GM18520 (cell line): ENCODE results near the gene ST14.

Source experiments
- ATAC-seq: cut with Tn5 transposase; IDR thresholded peaks from one replicate; pipeline ENCODE4 v1.9.1; 2021; ENCODE audit not compliant: unreplicated experiment

ST14 gene

GRCh38 chr11:130206141-130206540 lies 46.6 kb downstream of the ST14 start:
- ATAC-seq, result no peak

- no peak for ATAC-seq
Observed at GRCh38 chr11:130208241-130209127, 48.9 kb downstream of the ST14 start.

GRCh38 chr11:130209128-130209932 lies 49.7 kb downstream of the ST14 start:
- no peak for ATAC-seq

GRCh38 chr11:130209954-130210854 lies 50.6 kb downstream of the ST14 start:
- no peak for ATAC-seq

GRCh38 chr11:130211144-130211543 lies 51.6 kb downstream of the ST14 start:
- ATAC-seq, result no peak

- ATAC-seq, result no peak
Observed at GRCh38 chr11:130211781-130212401, 52.3 kb downstream of the ST14 start.

GRCh38 chr11:130212431-130212961 lies 52.9 kb downstream of the ST14 start:
- ATAC-seq, result no peak

- ATAC-seq, result no peak
Observed at GRCh38 chr11:130213143-130213978, 53.8 kb downstream of the ST14 start.

GRCh38 chr11:130213979-130214281 lies 54.3 kb downstream of the ST14 start:
- ATAC-seq, result no peak

GRCh38 chr11:130214861-130215530 lies 55.4 kb downstream of the ST14 start:
- no peak for ATAC-seq

- no peak for ATAC-seq
Observed at GRCh38 chr11:130215531-130216220, 56.1 kb downstream of the ST14 start.

- ATAC-seq, result no peak
Observed at GRCh38 chr11:130216221-130216550, 56.6 kb downstream of the ST14 start.

- ATAC-seq, result no peak
Observed at GRCh38 chr11:130216591-130217132, 57.1 kb downstream of the ST14 start.

- ATAC-seq, result no peak
Observed at GRCh38 chr11:130217133-130218031, 57.8 kb downstream of the ST14 start.

- ATAC-seq, result no peak
Observed at GRCh38 chr11:130218501-130219070, 59.0 kb downstream of the ST14 start.

GRCh38 chr11:130219148-130219547 lies 59.6 kb downstream of the ST14 start:
- no peak for ATAC-seq
